Measurements from ENCODE around the gene PLCB2. TPM values are rescaled to one million over a fixed set of nuclear protein-coding genes. Genes with fewer than 3 reads are reported as not detected.

PLCB2 gene
- total RNA-seq, 1 donor from 2014 or later = 8.7 TPM

- TF ChIP-seq CTCF (conservative IDR thresholded peaks at IDR 0.05) = no peak
- Mint-ChIP-seq H3K36me3 (ENCODE audit: low read depth) (peaks cover 10% of the 10 kb centered on the region), H3K4me1 (no peaks in the 10 kb centered on the region), H3K4me3 (no peak overlapping the region), H3K27me3 (ENCODE audit: low read depth) (no peaks in the 10 kb centered on the region), H3K9me3 (peaks cover 8% of the 10 kb centered on the region), H3K27ac (ENCODE audit: unreplicated experiment) (peak overlapping the region; percentile 27)
- DNase-seq (ENCODE audit: low read depth, low spot score) = no peak
Observed at GRCh38 chr15:40302288-40302886, 5.3 kb downstream of the PLCB2 start.

- peaks cover 8% of the 10 kb centered on the region for H3K9me3 Mint-ChIP-seq
- no peak overlapping the region for H3K4me3 Mint-ChIP-seq
- no peaks in the 10 kb centered on the region for H3K4me1 Mint-ChIP-seq
- no peak for DNase-seq (ENCODE audit: low read depth, low spot score)
- H3K27me3 Mint-ChIP-seq (ENCODE audit: low read depth) = no peaks in the 10 kb centered on the region
- peaks cover 10% of the 10 kb centered on the region for H3K36me3 Mint-ChIP-seq (ENCODE audit: low read depth)
- peak overlapping the region; percentile 59 for H3K27ac Mint-ChIP-seq (ENCODE audit: unreplicated experiment)
- TF ChIP-seq CTCF (conservative IDR thresholded peaks at IDR 0.05) = no peak
Observed at GRCh38 chr15:40301467-40302179, 6.1 kb downstream of the PLCB2 start.

- peaks cover 8% of the 10 kb centered on the region for H3K9me3 Mint-ChIP-seq
- TF ChIP-seq CTCF (conservative IDR thresholded peaks at IDR 0.05) = no peak
- H3K36me3 Mint-ChIP-seq (ENCODE audit: low read depth) = peaks cover 10% of the 10 kb centered on the region
- H3K4me3 Mint-ChIP-seq = no peak overlapping the region
- H3K27ac Mint-ChIP-seq (ENCODE audit: unreplicated experiment) = no peak overlapping the region
- no peaks in the 10 kb centered on the region for H3K27me3 Mint-ChIP-seq (ENCODE audit: low read depth)
- no peaks in the 10 kb centered on the region for H3K4me1 Mint-ChIP-seq
- DNase-seq (ENCODE audit: low read depth, low spot score) = no peak
Observed at GRCh38 chr15:40300771-40301170, 7.0 kb downstream of the PLCB2 start.

- no peak overlapping the region for H3K27ac Mint-ChIP-seq (ENCODE audit: unreplicated experiment)
- H3K4me3 Mint-ChIP-seq = no peak overlapping the region
- H3K36me3 Mint-ChIP-seq (ENCODE audit: low read depth) = peaks cover 10% of the 10 kb centered on the region
- no peaks in the 10 kb centered on the region for H3K27me3 Mint-ChIP-seq (ENCODE audit: low read depth)
- DNase-seq (ENCODE audit: low read depth, low spot score) = no peak
- H3K9me3 Mint-ChIP-seq = peaks cover 8% of the 10 kb centered on the region
- TF ChIP-seq CTCF (conservative IDR thresholded peaks at IDR 0.05) = no peak
- H3K4me1 Mint-ChIP-seq = peaks cover 3% of the 10 kb centered on the region
Observed at GRCh38 chr15:40300367-40300766, 7.4 kb downstream of the PLCB2 start.

GRCh38 chr15:40298216-40298935, 9.4 kb downstream of the PLCB2 start:
- DNase-seq (ENCODE audit: low read depth, low spot score) = no peak
- Mint-ChIP-seq H3K36me3 (ENCODE audit: low read depth) (peaks cover 10% of the 10 kb centered on the region), H3K9me3 (peaks cover 8% of the 10 kb centered on the region), H3K27me3 (ENCODE audit: low read depth) (no peaks in the 10 kb centered on the region), H3K4me3 (no peak overlapping the region), H3K27ac (ENCODE audit: unreplicated experiment) (no peak overlapping the region), H3K4me1 (peaks cover 13% of the 10 kb centered on the region)
- no peak for TF ChIP-seq CTCF (conservative IDR thresholded peaks at IDR 0.05)
